IPS DF 4.7 (cell line): ENCODE data around the gene GAB1.
"Not testable (repeated sequence)": the region's sequence is repeated elsewhere in the genome, so short reads cannot be mapped to it uniquely, and the experiment has no call there.

Experiments used
- DNase-seq: peaks from one replicate; pipeline ENCODE4 v3.0.0-alpha.2; 2013; ENCODE audit warnings: low spot score; ENCODE audit errors: extremely low read depth

Gene GAB1

GRCh38 chr4:143337600-143338287 lies 1.1 kb downstream of the GAB1 start:
- no peak for DNase-seq

GRCh38 chr4:143338313-143338712 lies 1.6 kb downstream of the GAB1 start:
- DNase-seq, result no peak

- no peak for DNase-seq
Measured at GRCh38 chr4:143339497-143339896, 2.8 kb downstream of the GAB1 start.

GRCh38 chr4:143341186-143341755 lies 4.6 kb downstream of the GAB1 start:
- DNase-seq, result no peak

GRCh38 chr4:143343276-143343831 lies 6.7 kb downstream of the GAB1 start:
- DNase-seq, result no peak

GRCh38 chr4:143344041-143344440 lies 7.4 kb downstream of the GAB1 start:
- DNase-seq, result no peak

GRCh38 chr4:143344774-143345173 lies 8.1 kb downstream of the GAB1 start:
- no peak for DNase-seq

GRCh38 chr4:143345356-143345755 lies 8.7 kb downstream of the GAB1 start:
- DNase-seq, result no peak

- no peak for DNase-seq
Measured at GRCh38 chr4:143346206-143346605, 9.5 kb downstream of the GAB1 start.

GRCh38 chr4:143347484-143348111 lies 10.9 kb downstream of the GAB1 start:
- no peak for DNase-seq

GRCh38 chr4:143348233-143349077 lies 11.8 kb downstream of the GAB1 start:
- DNase-seq, result no peak

- not testable (repeated sequence) for DNase-seq
Measured at GRCh38 chr4:143349858-143350527, 13.3 kb downstream of the GAB1 start.

- no peak for DNase-seq
Measured at GRCh38 chr4:143351149-143351691, 14.5 kb downstream of the GAB1 start.

- no peak for DNase-seq
Measured at GRCh38 chr4:143351774-143352451, 15.2 kb downstream of the GAB1 start.

GRCh38 chr4:143352720-143353119 lies 16.0 kb downstream of the GAB1 start:
- no peak for DNase-seq

- DNase-seq, result no peak
Measured at GRCh38 chr4:143353797-143354196, 17.1 kb downstream of the GAB1 start.

GRCh38 chr4:143354990-143355389 lies 18.3 kb downstream of the GAB1 start:
- DNase-seq, result no peak

GRCh38 chr4:143355540-143356217 lies 19.0 kb downstream of the GAB1 start:
- no peak for DNase-seq

- no peak for DNase-seq
Measured at GRCh38 chr4:143356493-143356892, 19.8 kb downstream of the GAB1 start.
